RWPE2 (cell line): ENCODE measurements around the gene OPN3.

ENCODE experiments used
- ATAC-seq: fragments of 200-7000 bp; cut with Tn5 transposase; 3 replicates; pipeline ENCODE4 v1.9.1; 2021; ENCODE audit warnings: low read depth
- DNase-seq: peaks from one replicate; pipeline ENCODE4 v3.0.0-alpha.2; 2020; ENCODE audit warnings: low spot score
- H3K27ac ChIP-seq: fragments of 450-650 bp; 2 replicates; pipeline ENCODE4 v1.5.1; 2017; ENCODE audit warnings: mild to moderate bottlenecking; ENCODE audit not compliant: poor library complexity, severe bottlenecking
- H3K27me3 ChIP-seq: fragments of 250-450 bp; sonication (Bioruptor Pico); 2 replicates; pipeline ENCODE4 v1.5.1; 2021; ENCODE audit warnings: mild to moderate bottlenecking, moderate library complexity; ENCODE audit not compliant: insufficient read depth, poor library complexity, severe bottlenecking
- H3K36me3 ChIP-seq: fragments of 250-450 bp; sonication (Bioruptor Pico); 2 replicates; pipeline ENCODE4 v1.5.1; 2020; ENCODE audit warnings: low read depth, mild to moderate bottlenecking, moderate library complexity
- H3K4me1 ChIP-seq: fragments of 250-450 bp; sonication (Bioruptor Pico); 2 replicates; pipeline ENCODE4 v1.5.1; 2021; ENCODE audit warnings: mild to moderate bottlenecking, moderate library complexity; ENCODE audit not compliant: insufficient read depth, poor library complexity, severe bottlenecking
- H3K4me3 ChIP-seq: fragments of 250-450 bp; sonication (Bioruptor Pico); 2 replicates; pipeline ENCODE4 v1.5.1; 2021; ENCODE audit warnings: mild to moderate bottlenecking, moderate library complexity; ENCODE audit not compliant: severe bottlenecking
- H3K9me3 ChIP-seq: fragments of 250-450 bp; sonication (Bioruptor Pico); 2 replicates; pipeline ENCODE4 v1.5.1; 2021; ENCODE audit warnings: mild to moderate bottlenecking, moderate library complexity; ENCODE audit not compliant: severe bottlenecking
- TF ChIP-seq, protein P1 (sequence below): fragments of 450-650 bp; IDR thresholded peaks from one replicate; pipeline ENCODE4 v1.5.1; 2017; ENCODE audit warnings: mild to moderate bottlenecking, moderate library complexity; ENCODE audit not compliant: poor library complexity, severe bottlenecking

The OPN3 gene

DNA sequence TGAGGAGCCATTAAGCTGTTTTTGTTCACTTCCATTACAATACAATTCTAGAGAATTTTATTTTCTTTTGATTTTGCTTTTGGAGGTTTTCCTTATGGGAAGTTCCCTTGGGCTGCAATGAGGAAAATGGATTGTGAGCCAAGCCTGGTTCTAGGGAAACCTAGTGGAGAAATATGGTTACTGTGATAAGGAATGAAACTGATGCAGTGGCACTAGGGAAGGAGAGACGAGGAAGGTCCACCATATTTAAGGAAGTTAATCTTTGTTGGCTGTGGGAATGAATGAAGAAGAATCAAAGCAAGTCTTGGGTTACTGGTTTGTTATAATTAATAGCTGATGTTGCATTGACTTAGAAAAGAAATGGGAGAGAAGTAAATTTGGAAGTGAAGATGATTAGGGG, 28.4 kb downstream of the OPN3 start:
- no peaks in the 10 kb centered on the region for H3K27me3 ChIP-seq
- TF ChIP-seq, protein P1, sequence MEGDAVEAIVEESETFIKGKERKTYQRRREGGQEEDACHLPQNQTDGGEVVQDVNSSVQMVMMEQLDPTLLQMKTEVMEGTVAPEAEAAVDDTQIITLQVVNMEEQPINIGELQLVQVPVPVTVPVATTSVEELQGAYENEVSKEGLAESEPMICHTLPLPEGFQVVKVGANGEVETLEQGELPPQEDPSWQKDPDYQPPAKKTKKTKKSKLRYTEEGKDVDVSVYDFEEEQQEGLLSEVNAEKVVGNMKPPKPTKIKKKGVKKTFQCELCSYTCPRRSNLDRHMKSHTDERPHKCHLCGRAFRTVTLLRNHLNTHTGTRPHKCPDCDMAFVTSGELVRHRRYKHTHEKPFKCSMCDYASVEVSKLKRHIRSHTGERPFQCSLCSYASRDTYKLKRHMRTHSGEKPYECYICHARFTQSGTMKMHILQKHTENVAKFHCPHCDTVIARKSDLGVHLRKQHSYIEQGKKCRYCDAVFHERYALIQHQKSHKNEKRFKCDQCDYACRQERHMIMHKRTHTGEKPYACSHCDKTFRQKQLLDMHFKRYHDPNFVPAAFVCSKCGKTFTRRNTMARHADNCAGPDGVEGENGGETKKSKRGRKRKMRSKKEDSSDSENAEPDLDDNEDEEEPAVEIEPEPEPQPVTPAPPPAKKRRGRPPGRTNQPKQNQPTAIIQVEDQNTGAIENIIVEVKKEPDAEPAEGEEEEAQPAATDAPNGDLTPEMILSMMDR: no peak
- no peaks in the 10 kb centered on the region for H3K9me3 ChIP-seq
- H3K36me3 ChIP-seq: no peaks in the 10 kb centered on the region
- H3K4me3 ChIP-seq: no peak overlapping the region
- no peak for DNase-seq
- no peak for ATAC-seq
- peak overlapping the region; percentile 41 for H3K27ac ChIP-seq
- H3K4me1 ChIP-seq: peaks cover 42% of the 10 kb centered on the region

DNA sequence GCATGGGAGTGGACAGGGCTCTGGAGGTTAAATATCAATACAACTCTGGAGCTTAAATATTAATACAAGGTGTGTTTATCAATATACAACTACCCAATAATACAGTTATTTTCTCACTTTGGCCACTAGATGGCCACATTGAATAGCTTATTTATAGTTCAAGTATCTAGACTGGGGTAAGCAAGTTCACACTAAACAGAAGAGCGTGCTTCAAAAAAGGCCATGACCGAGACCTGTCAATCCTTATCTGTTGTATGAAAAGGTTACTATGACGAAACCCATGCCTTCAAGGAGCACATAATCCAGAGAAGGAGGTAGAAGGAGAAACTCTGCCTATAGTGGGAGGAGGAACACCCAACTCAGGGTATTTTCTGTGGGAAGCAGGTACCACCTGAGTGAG, 29.1 kb downstream of the OPN3 start:
- Histone ChIP-seq H3K27me3 (no peaks in the 10 kb centered on the region), H3K27ac (peak overlapping the region; percentile 41), H3K4me1 (peaks cover 49% of the 10 kb centered on the region), H3K4me3 (no peak overlapping the region), H3K9me3 (no peaks in the 10 kb centered on the region), H3K36me3 (no peaks in the 10 kb centered on the region)
- TF ChIP-seq, protein P1: peak; percentile 66
- ATAC-seq: peak; percentile 22; the same call in 2 of the 3 replicates
- DNase-seq: no peak

DNA sequence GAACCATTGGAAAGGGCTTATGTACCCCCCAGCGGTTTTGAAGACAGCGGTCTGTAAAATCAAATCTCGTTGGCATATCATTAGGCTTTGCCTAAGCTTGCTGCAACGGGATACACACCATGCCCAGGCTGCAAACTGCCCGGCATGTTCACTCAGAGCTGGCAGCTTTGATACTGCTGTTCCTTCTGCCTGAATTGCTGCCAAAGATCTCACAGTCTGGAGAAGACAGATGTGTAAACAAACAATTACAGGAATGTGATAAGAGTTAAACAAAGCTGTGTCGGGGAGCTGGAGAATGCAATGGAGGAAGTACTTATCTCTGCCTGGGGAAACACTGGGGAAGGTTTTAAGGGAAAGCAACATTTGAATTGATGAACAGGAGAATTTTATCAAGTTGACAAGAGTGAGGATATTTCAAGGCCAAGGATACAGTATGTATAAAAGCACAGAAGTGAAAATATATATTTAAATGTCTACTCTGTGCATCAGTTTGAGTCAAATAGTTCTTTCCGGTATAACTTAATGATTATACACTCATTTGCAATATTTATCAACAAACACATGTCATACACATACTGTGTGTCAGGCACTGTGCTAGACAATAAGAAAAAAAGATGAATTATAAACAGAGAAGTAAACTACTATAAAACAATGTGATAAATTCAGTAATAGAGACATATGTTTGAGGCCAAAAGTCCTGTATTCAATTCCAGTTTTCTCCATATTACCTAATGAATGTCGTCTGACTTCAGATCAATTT, 29.9 kb downstream of the OPN3 start:
- no peaks in the 10 kb centered on the region for H3K27me3 ChIP-seq
- peak overlapping the region; percentile 25 for H3K27ac ChIP-seq
- TF ChIP-seq, protein P1: no peak
- H3K36me3 ChIP-seq: no peaks in the 10 kb centered on the region
- no peak overlapping the region for H3K4me3 ChIP-seq
- peaks cover 57% of the 10 kb centered on the region for H3K4me1 ChIP-seq
- H3K9me3 ChIP-seq: no peaks in the 10 kb centered on the region
- no peak for DNase-seq
- no peak for ATAC-seq

DNA sequence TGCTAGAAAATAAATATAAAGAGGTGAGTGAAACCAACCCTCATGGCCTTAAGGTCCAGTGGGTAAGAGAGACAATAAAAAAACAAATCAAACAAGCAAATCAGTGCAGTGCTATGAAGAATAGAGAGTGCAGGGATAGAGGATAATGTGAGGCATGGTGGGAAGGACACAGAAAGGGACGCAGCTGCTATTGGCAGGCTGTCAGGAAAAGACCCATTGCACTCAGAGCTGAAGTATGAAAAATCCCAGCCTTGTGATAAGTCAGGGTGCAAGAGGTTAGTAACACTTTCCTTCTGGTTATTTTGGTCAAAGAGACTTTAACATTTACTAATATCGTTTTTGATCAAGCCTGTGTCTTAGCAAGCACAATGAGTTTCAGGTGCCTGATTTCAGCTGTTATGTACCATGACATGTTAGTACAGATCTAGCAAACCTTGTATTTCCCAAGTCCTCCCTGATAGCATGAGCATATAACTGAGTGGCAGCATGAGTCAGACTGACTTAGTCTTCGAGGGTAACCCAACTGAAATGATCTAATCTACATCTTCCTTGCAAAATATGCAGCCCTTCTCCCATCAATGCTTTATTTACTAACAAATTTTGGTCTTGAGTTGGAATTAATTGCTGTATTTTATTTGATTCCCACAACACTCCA, 31.7 kb downstream of the OPN3 start:
- Histone ChIP-seq H3K9me3 (no peaks in the 10 kb centered on the region), H3K27me3 (no peaks in the 10 kb centered on the region), H3K36me3 (no peaks in the 10 kb centered on the region), H3K4me3 (no peak overlapping the region), H3K27ac (peak overlapping the region; percentile 87), H3K4me1 (peaks cover 58% of the 10 kb centered on the region)
- DNase-seq (no peak), ATAC-seq (peak; percentile 82)
- TF ChIP-seq, protein P1: no peak

DNA sequence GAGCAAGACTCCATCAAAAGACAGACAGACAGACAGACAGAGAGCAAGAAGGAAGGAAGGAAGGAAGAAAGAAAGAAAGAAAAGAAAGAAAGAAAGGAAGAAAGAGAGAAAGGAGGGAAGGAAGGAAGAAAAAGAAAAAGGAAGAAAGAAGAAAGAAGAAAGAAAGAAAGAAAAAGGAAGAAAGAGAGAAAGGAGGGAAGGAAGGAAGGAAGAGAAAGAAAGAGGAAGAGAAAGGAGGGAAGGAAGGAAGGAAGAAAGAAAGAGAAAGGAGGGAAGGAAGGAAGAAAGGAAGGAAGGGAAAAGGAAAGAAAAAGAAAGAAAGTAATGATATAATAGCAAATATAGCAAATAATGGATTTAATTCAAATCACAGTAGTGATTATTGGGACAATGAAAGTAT, 32.7 kb downstream of the OPN3 start:
- Histone ChIP-seq H3K27me3 (no peaks in the 10 kb centered on the region), H3K4me3 (no peak overlapping the region), H3K4me1 (peaks cover 52% of the 10 kb centered on the region), H3K27ac (peak overlapping the region; percentile 87), H3K9me3 (no peaks in the 10 kb centered on the region), H3K36me3 (no peaks in the 10 kb centered on the region)
- DNase-seq (no peak), ATAC-seq (no peak)
- TF ChIP-seq, protein P1: no peak
